Fibroblast of mammary gland (primary cell): ENCODE results near the gene USP7.

Experiments
- DNase-seq: peaks from one replicate; pipeline ENCODE4 v3.0.0-alpha.2; 2010; ENCODE audit warnings: low read depth
- H3K4me3 ChIP-seq: 2 replicates; pipeline ENCODE4 v1.5.1; 2011; ENCODE audit warnings: low read depth, mild to moderate bottlenecking, low read length, moderate library complexity; ENCODE audit not compliant: control insufficient read depth
- CTCF ChIP-seq: conservative IDR thresholded peaks from 2 replicates; pipeline ENCODE4 v1.5.1; 2011; ENCODE audit warnings: low read depth, low read length, inconsistent platforms; ENCODE audit not compliant: control insufficient read depth, insufficient read depth

Gene USP7

GRCh38 chr16:8903004-8903403 is 60.7 kb downstream of the USP7 start:
- no peak overlapping the region for H3K4me3 ChIP-seq
- TF ChIP-seq CTCF, result no peak
- no peak for DNase-seq

DNA sequence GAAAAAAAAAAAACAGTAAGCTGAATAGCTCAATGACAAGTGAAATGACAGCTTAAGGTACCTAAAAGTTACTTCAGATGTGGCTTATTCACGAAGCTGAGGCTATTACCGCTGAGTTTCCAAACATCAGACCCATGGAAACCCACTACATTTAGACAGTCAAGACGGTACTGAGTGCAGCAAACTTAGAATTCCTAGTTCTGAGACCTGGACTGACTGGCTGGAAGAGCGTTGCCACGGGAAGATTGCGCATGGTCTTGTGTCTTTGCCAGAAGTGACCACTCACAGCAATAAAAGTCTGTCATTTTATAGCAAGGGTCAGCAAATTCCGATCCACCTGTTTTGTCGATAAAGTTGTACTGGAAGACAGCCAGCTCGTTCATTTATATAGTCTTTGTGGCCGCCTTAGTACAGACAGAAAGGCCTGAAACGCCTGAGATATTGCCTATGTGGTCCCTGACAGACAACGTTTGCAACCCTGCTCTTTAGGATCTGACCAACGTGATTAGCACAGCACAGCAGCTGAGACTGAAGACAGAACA is 62.3 kb downstream of the USP7 start:
- no peak overlapping the region for H3K4me3 ChIP-seq
- DNase-seq, result no peak
- TF ChIP-seq CTCF, result no peak

GRCh38 chr16:8900343-8900742 is 63.4 kb downstream of the USP7 start:
- DNase-seq, result no peak
- no peak for TF ChIP-seq CTCF
- no peak overlapping the region for H3K4me3 ChIP-seq

GRCh38 chr16:8899709-8900317 is 63.9 kb downstream of the USP7 start:
- H3K4me3 ChIP-seq, result no peak overlapping the region
- no peak for DNase-seq
- no peak for TF ChIP-seq CTCF

DNA sequence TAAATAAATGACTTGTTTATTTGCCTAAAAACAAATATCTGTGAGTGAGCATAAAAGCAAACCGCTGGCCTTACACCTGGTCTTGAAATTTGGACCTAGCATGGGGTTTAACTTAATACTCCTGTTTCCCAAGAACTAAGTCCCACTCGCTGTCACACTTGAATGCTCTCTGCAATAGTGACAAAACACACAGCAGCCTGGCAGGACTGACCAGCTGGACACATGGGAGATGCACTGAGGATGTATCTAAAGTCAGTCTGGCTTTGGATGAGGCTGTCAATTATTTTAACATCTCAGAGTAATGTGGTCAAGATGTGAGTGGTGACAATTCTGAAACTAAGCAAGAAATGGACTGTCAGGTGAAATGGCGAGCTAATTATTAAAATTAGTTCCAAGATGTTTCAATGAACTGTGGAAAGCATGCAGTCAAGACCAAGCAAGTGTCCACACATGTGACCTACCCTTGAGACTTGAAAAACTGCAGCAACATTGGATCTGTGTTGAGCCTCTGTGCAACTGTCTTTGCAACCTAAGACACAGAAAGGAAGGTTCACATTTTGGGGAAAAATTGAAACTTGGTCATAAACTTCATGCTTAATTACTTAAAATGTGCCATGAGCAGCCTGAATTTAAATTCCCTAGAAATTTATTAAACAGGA is 64.9 kb downstream of the USP7 start:
- no peak for TF ChIP-seq CTCF

GRCh38 chr16:8894736-8895334 is 68.9 kb downstream of the USP7 start:
- DNase-seq, result no peak
- H3K4me3 ChIP-seq, result no peak overlapping the region
- no peak for TF ChIP-seq CTCF

More for the DNA sequence above, 64.9 kb downstream of the USP7 start:
- no peak overlapping the region for H3K4me3 ChIP-seq
- DNase-seq, result no peak
